HepG2 (cell line): Measurements from ENCODE around the gene CEP43. TPM values are rescaled to one million over a fixed set of nuclear protein-coding genes. Genes with fewer than 3 reads are reported as not detected.

Experiments
- AKAP8 ChIP-seq: sonication (generic); formaldehyde crosslinking; IDR thresholded peaks from 2 replicates; pipeline ENCODE4 v1.5.1; 2020; ENCODE audit warnings: mild to moderate bottlenecking, missing genetic modification reagents
- ATF1 ChIP-seq: IDR thresholded peaks from 2 replicates; pipeline ENCODE4 v1.6.1; 2016; ENCODE audit warnings: mild to moderate bottlenecking, control low read depth
- CEBPG ChIP-seq: IDR thresholded peaks from 2 replicates; pipeline ENCODE4 v1.6.1; 2016
- DMAP1 ChIP-seq: IDR thresholded peaks from 2 replicates; pipeline ENCODE4 v1.6.1; 2016
- POLR2G ChIP-seq: fragments of 200-400 bp; formaldehyde crosslinking; IDR thresholded peaks from 2 replicates; pipeline ENCODE4 v1.6.1; 2018; ENCODE audit warnings: mild to moderate bottlenecking, low read depth, low read length, moderate library complexity
- SPEN ChIP-seq: sonication (generic); formaldehyde crosslinking; IDR thresholded peaks from 2 replicates; pipeline ENCODE4 v1.5.1; 2020; ENCODE audit warnings: low read depth, mild to moderate bottlenecking, missing genetic modification reagents
- ZNF589 ChIP-seq: sonication (generic); formaldehyde crosslinking; conservative IDR thresholded peaks from 2 replicates; pipeline ENCODE4 v1.8.0; 2022; ENCODE audit warnings: mild to moderate bottlenecking, moderate library complexity, missing genetic modification reagents
- polyA plus RNA-seq, 8 experiments: library from polyadenylated mRNA; depleted of rRNA in 3 of 8; stranded (reverse) in 7 of 8; unstranded in 1 of 8; fragments of >200 nt; fragmentation: Illumina TruSeq in 4 of 8; extraction: Trizol in 4 of 8; gene quantifications; 2 replicates each; pipeline versions ENCODE4 v1.2.1 to v1.2.3, GENCODE V29; 2011 to 2016; ENCODE audit warnings: low read depth in 4 of 8, missing spikeins in 1 of 8, mixed read lengths in 1 of 8; ENCODE audit not compliant: insufficient read depth in 1 of 8
- total RNA-seq, 5 experiments: library from RNA; depleted of rRNA; stranded (reverse); fragments of >200 nt; fragmentation: Illumina TruSeq; extraction: Trizol; gene quantifications; 2 replicates each; pipeline ENCODE4 v1.2.3, GENCODE V29; 2016; ENCODE audit warnings: low read depth in 1 of 5
- TF ChIP-seq, protein P1 (sequence below): sonication (generic); formaldehyde crosslinking; IDR thresholded peaks from 2 replicates; pipeline ENCODE4 v1.5.1; 2020; ENCODE audit warnings: missing genetic modification reagents, mild to moderate bottlenecking, borderline replicate concordance
- TF ChIP-seq, protein P2 (sequence below): sonication (generic); formaldehyde crosslinking; IDR thresholded peaks from 2 replicates; pipeline ENCODE4 v1.4.0; 2020; ENCODE audit warnings: missing genetic modification reagents, borderline replicate concordance
- TF ChIP-seq, protein P3 (sequence below): sonication (generic); formaldehyde crosslinking; IDR thresholded peaks from 2 replicates; pipeline ENCODE4 v1.4.0; 2020; ENCODE audit warnings: missing genetic modification reagents
- TF ChIP-seq, protein P4 (sequence below): IDR thresholded peaks from 2 replicates; pipeline ENCODE4 v1.6.1; 2016
- TF ChIP-seq, protein P5 (sequence below): sonication (generic); formaldehyde crosslinking; IDR thresholded peaks from 2 replicates; pipeline ENCODE4 v1.5.1; 2020; ENCODE audit warnings: missing genetic modification reagents, mild to moderate bottlenecking, borderline replicate concordance
- TF ChIP-seq, protein P6 (sequence below): sonication (generic); formaldehyde crosslinking; IDR thresholded peaks from 2 replicates; pipeline ENCODE4 v1.4.0; 2020; ENCODE audit warnings: missing genetic modification reagents, low read depth, mild to moderate bottlenecking, borderline replicate concordance

Gene CEP43
- total and polyA plus RNA-seq, 2 of the 13 experiments (the other 11 are each of a cell fraction or from before 2014, with no cell fraction given), result 29.3 to 73.9 TPM

DNA sequence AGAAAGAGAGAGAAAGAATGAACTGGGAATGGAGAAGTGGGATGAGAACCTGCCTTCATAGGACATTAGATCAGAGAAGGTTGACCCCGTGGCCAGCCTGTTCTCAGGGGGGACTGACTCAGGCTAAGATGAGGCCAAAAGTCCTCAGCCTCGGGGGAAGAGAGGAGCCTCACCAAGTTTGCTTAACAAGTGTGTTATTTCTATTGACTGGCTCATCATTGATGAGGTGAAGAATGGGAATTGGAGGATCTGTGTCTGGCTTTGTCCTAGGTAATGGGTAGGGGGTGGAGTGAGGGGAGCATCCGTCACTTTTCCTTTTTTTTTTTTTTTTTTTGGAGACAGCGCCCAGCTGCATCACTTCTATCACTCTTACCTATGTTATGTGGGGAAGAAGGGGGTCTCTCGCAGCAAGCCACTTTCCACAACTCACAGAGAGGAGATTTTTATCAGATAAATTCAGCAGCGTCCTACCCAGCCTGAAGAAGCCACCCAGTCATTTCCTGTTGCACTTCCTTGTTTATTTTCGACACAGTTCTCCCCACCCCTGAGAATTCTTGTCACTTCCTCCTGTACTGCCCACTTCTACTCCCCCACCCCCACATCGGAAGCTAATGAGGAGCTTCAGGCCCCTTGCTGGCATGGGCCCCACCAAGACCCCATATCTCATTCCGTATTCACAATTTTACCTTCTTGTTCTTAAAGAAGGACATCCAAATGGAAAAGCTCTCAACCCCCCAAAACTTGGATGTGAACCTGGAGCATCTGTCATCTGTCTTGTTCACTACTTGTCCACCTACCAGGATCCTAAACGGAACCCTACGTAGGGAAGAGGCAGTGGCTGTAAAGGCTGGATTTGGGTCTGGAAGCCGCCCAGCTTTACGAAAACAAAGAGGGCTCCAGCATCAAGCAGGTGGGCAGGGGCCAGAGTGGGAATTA, 40.0 kb upstream of the CEP43 start (continued):
- TF ChIP-seq, protein P1, sequence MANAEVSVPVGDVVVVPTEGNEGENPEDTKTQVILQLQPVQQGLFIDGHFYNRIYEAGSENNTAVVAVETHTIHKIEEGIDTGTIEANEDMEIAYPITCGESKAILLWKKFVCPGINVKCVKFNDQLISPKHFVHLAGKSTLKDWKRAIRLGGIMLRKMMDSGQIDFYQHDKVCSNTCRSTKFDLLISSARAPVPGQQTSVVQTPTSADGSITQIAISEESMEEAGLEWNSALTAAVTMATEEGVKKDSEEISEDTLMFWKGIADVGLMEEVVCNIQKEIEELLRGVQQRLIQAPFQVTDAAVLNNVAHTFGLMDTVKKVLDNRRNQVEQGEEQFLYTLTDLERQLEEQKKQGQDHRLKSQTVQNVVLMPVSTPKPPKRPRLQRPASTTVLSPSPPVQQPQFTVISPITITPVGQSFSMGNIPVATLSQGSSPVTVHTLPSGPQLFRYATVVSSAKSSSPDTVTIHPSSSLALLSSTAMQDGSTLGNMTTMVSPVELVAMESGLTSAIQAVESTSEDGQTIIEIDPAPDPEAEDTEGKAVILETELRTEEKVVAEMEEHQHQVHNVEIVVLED (CRISPR knock-in tag), result peak; percentile 20; the same call in 1 of the 2 replicates
- peak; percentile 14; the same call in 1 of the 2 replicates for TF ChIP-seq CEBPG (CRISPR knock-in tag)
- TF ChIP-seq POLR2G, result peak; percentile 51; the same call in 1 of the 2 replicates
- TF ChIP-seq, protein P2, sequence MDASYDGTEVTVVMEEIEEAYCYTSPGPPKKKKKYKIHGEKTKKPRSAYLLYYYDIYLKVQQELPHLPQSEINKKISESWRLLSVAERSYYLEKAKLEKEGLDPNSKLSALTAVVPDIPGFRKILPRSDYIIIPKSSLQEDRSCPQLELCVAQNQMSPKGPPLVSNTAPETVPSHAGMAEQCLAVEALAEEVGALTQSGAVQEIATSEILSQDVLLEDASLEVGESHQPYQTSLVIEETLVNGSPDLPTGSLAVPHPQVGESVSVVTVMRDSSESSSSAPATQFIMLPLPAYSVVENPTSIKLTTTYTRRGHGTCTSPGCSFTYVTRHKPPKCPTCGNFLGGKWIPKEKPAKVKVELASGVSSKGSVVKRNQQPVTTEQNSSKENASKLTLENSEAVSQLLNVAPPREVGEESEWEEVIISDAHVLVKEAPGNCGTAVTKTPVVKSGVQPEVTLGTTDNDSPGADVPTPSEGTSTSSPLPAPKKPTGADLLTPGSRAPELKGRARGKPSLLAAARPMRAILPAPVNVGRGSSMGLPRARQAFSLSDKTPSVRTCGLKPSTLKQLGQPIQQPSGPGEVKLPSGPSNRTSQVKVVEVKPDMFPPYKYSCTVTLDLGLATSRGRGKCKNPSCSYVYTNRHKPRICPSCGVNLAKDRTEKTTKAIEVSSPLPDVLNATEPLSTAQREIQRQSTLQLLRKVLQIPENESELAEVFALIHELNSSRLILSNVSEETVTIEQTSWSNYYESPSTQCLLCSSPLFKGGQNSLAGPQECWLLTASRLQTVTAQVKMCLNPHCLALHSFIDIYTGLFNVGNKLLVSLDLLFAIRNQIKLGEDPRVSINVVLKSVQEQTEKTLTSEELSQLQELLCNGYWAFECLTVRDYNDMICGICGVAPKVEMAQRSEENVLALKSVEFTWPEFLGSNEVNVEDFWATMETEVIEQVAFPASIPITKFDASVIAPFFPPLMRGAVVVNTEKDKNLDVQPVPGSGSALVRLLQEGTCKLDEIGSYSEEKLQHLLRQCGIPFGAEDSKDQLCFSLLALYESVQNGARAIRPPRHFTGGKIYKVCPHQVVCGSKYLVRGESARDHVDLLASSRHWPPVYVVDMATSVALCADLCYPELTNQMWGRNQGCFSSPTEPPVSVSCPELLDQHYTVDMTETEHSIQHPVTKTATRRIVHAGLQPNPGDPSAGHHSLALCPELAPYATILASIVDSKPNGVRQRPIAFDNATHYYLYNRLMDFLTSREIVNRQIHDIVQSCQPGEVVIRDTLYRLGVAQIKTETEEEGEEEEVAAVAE (CRISPR knock-in tag), result peak; percentile 55; the same call in 1 of the 2 replicates
- TF ChIP-seq ZNF589, result no peak
- TF ChIP-seq SPEN (CRISPR knock-in tag), result peak; percentile 47; the same call in 1 of the 2 replicates
- TF ChIP-seq DMAP1, result peak; percentile 34; the same call in 1 of the 2 replicates
- TF ChIP-seq, protein P3, sequence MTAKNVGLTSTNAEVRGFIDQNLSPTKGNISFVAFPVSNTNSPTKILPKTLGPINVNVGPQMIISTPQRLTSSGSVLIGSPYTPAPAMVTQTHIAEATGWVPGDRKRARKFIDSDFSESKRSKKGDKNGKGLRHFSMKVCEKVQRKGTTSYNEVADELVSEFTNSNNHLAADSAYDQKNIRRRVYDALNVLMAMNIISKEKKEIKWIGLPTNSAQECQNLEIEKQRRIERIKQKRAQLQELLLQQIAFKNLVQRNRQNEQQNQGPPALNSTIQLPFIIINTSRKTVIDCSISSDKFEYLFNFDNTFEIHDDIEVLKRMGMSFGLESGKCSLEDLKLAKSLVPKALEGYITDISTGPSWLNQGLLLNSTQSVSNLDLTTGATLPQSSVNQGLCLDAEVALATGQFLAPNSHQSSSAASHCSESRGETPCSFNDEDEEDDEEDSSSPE (CRISPR knock-in tag), result no peak
- TF ChIP-seq, protein P4, sequence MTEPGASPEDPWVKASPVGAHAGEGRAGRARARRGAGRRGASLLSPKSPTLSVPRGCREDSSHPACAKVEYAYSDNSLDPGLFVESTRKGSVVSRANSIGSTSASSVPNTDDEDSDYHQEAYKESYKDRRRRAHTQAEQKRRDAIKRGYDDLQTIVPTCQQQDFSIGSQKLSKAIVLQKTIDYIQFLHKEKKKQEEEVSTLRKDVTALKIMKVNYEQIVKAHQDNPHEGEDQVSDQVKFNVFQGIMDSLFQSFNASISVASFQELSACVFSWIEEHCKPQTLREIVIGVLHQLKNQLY, result no peak
- TF ChIP-seq, protein P5, sequence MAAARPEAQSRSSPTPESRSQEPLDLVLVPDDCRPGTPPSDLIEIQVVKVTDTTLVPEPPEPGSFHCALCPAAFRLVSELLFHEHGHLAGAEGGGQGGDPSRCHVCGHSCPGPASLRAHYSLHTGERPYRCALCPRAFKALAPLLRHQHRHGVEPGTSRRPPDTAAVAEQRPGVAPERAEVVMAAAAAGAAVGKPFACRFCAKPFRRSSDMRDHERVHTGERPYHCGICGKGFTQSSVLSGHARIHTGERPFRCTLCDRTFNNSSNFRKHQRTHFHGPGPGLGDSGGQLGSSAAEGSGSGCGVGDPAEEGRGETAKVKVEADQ (CRISPR knock-in tag), result 0 out of 2 replicates have a peak, but pooled peaks have one; percentile 23
- TF ChIP-seq, protein P6, sequence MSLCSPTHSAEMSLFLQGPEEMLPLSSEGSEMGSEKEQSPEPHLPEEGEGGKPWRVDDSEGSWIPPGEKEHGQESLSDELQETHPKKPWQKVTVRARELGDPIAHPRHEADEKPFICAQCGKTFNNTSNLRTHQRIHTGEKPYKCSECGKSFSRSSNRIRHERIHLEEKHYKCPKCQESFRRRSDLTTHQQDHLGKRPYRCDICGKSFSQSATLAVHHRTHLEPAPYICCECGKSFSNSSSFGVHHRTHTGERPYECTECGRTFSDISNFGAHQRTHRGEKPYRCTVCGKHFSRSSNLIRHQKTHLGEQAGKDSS, result 0 out of 2 replicates have a peak, but pooled peaks have one; percentile 7
- peak; percentile 36; the same call in 1 of the 2 replicates for TF ChIP-seq AKAP8
- TF ChIP-seq ATF1, result peak; percentile 78
